Fibroblast of mammary gland (primary cell): Measurements from ENCODE around the gene TLR9.

Source experiments
- DNase-seq: peaks from one replicate; pipeline ENCODE4 v3.0.0-alpha.2; 2010; ENCODE audit warnings: low read depth
- H3K4me3 ChIP-seq: 2 replicates; pipeline ENCODE4 v1.5.1; 2011; ENCODE audit warnings: low read depth, mild to moderate bottlenecking, low read length, moderate library complexity; ENCODE audit not compliant: control insufficient read depth
- TF ChIP-seq, protein P1 (sequence below): conservative IDR thresholded peaks from 2 replicates; pipeline ENCODE4 v1.5.1; 2011; ENCODE audit warnings: low read depth, low read length, inconsistent platforms; ENCODE audit not compliant: control insufficient read depth, insufficient read depth

Gene TLR9

DNA sequence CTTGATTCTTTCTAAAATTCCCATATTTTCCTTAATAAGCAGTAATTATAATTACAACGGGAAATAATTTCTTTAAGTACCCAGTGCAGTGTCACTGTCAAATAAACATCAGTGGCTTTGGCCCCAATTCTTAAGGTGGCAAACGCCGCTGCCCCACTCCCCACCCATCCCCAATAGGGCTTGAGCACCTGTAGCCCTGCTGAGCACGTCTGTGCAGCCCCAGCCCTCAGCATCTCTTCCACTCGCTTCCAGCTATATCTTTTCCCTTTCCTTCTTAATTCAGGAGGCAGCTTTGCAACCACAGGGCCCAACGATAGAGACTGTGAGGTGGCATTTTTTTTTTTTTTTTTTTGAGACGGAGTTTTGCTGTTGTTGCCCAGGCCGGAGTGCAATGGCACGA lies 29.2 kb upstream of the TLR9 start:
- TF ChIP-seq, protein P1, sequence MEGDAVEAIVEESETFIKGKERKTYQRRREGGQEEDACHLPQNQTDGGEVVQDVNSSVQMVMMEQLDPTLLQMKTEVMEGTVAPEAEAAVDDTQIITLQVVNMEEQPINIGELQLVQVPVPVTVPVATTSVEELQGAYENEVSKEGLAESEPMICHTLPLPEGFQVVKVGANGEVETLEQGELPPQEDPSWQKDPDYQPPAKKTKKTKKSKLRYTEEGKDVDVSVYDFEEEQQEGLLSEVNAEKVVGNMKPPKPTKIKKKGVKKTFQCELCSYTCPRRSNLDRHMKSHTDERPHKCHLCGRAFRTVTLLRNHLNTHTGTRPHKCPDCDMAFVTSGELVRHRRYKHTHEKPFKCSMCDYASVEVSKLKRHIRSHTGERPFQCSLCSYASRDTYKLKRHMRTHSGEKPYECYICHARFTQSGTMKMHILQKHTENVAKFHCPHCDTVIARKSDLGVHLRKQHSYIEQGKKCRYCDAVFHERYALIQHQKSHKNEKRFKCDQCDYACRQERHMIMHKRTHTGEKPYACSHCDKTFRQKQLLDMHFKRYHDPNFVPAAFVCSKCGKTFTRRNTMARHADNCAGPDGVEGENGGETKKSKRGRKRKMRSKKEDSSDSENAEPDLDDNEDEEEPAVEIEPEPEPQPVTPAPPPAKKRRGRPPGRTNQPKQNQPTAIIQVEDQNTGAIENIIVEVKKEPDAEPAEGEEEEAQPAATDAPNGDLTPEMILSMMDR: no peak
- no peak for DNase-seq
- no peak overlapping the region for H3K4me3 ChIP-seq

- no peak overlapping the region for H3K4me3 ChIP-seq
- DNase-seq: no peak
- TF ChIP-seq, protein P1: no peak
These were observed 28.2 kb upstream of the TLR9 start for GRCh38 chr3:52253314-52254304.

DNA sequence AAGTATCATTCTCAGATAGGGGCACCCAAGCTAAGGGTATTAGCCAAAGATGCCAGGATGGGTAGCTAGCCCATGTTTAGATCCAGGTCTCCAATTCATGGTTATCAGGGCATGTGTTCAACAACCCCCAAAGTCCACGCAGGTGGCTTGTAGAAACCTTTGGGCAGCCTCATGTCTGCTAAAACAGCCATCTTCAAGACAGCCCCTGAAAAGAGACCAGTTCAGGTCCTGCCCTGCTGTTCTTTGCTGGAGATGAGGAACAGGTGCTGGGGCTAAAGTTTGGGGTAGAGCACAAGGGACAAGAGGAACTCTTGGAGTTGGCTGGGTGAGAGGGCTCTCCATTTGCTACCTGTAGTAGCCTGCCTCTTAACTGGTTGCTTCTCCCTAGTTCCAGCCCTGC lies 24.7 kb upstream of the TLR9 start:
- TF ChIP-seq, protein P1: no peak
- no peak overlapping the region for H3K4me3 ChIP-seq
- no peak for DNase-seq

DNA sequence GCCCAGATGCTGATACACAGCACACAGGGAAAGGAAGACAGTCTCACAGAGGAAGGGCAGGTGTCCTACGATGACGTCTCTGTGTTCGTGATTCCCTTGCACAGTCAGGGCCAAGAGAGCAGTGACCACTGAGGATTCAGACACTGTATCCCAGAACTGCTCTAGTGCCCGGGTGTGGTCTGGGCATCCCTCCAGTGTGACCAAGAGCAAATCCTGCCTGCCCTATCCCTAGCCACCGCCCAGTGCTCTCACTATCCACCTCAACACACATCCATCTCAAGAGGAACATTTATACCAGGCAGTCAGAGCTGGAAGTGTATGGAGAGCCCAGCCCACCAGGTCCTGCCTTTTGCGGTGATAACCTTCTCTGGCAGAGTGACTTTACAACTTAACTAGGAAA lies 24.2 kb upstream of the TLR9 start:
- no peak for DNase-seq
- TF ChIP-seq, protein P1: no peak
- H3K4me3 ChIP-seq: no peak overlapping the region

DNA sequence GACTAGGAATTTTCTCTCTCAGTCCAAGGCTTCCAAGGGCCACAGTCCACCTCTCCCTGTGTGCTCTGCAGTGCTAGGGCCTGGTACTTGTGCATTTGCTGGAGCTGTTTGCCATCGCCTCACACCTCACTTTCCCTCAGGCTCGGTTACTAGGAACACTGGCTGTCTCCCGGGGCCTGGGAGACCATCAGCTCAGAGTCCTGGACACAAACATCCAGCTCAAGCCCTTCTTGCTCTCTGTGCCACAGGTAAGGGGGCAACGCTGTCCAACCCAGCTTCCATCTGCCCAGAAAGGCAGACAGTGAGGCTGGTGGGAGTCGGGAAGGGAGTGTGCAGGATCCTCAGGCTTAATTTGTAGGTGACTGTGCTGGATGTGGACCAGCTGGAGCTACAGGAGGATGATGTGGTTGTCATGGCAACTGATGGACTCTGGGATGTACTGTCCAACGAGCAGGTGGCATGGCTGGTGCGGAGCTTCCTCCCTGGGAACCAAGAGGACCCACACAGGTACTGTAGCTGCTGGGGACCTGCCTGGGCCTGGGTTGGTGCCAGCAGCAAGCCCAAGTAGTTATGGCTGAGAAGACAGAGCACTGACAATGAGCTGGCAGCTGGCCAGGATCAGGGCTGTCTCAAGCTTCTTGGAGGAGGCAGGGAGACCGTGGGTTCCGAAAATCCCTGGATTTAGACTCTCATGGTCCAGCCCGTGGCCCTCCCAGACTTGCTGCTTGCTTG lies 23.5 kb upstream of the TLR9 start:
- no peak for DNase-seq
- no peak overlapping the region for H3K4me3 ChIP-seq
- TF ChIP-seq, protein P1: no peak

DNA sequence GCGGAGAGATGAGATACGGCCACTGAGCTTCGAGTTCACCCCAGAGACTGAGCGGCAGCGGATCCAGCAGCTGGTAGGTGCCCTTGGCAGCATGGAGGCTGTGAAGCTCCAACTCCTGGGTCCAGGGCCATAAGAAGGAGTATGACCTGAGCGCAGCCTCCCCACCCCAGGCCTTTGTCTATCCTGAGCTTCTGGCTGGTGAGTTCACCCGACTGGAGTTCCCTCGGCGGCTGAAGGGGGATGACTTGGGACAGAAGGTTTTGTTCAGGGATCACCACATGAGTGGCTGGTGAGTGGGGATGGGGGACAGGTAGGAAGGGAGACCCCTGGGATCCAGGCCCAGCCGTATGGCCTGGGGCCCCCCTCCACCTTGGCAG lies 22.7 kb upstream of the TLR9 start:
- no peak overlapping the region for H3K4me3 ChIP-seq
- no peak for DNase-seq
- TF ChIP-seq, protein P1: no peak
